Measurements from ENCODE around the gene APEH.

The APEH gene

DNA sequence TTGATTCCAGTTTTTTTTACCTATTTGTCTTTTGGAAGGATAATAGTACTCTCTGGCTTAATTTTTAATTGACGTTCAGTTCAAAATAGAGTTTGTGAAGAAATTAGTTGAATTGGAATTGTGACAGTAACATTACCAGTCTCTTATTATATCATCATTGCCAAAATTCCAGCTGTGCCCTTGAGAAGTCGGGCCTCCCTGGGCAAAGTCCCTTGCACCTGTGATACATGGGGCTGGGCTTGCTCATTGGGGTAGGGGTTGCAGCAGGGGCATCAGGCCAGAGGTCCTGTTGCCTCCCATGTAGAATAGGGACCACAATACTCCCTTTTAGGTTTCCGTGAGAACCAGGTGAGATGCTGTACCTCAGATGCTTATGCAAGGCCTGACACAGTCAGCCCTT lies 27.9 kb upstream of the APEH start:
- TF ChIP-seq CTCF (IDR thresholded peaks at IDR 0.05; ENCODE audit: low read depth, low read length) = no peak
- Histone ChIP-seq H3K36me3 (peaks cover 39% of the 10 kb centered on the region), H3K27ac (no peak overlapping the region), H3K4me3 (ENCODE audit: low read depth, low read length) (no peak overlapping the region), H3K27me3 (ENCODE audit: insufficient read depth, low read depth, severe bottlenecking) (no peaks in the 10 kb centered on the region), H3K9me3 (ENCODE audit: severe bottlenecking) (no peaks in the 10 kb centered on the region)
- no peak for DNase-seq

DNA sequence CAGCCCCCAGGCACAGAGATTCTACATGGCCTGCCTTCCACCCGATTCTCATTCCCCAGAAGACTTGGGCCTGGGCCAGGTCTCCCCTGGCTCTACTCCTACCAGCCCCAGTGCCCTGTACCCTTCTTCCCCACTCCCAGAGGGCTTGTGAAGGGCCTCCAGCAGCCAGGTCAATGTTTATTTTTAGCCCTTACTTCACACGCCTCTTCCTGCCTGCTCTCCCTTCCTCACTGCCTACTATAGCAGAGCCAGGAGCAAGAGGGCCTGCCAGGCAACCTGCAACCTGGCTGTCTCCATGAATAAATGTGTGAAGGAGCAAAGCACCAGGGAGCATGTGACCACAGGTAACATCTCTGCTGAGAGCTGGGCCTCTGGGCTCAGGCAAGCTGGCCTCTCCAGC lies 26.4 kb upstream of the APEH start:
- peaks cover 46% of the 10 kb centered on the region for H3K36me3 ChIP-seq
- H3K27me3 ChIP-seq (ENCODE audit: insufficient read depth, low read depth, severe bottlenecking) = no peaks in the 10 kb centered on the region
- no peaks in the 10 kb centered on the region for H3K9me3 ChIP-seq (ENCODE audit: severe bottlenecking)
- TF ChIP-seq CTCF (IDR thresholded peaks at IDR 0.05; ENCODE audit: low read depth, low read length) = no peak
- H3K27ac ChIP-seq = no peak overlapping the region
- H3K4me3 ChIP-seq (ENCODE audit: low read depth, low read length) = no peak overlapping the region
- DNase-seq = no peak

GRCh38 chr3:49648354-49649019 lies 25.7 kb upstream of the APEH start:
- Histone ChIP-seq H3K9me3 (ENCODE audit: severe bottlenecking) (no peaks in the 10 kb centered on the region), H3K4me3 (ENCODE audit: low read depth, low read length) (no peak overlapping the region), H3K27me3 (ENCODE audit: insufficient read depth, low read depth, severe bottlenecking) (no peaks in the 10 kb centered on the region), H3K27ac (no peak overlapping the region), H3K36me3 (peaks cover 47% of the 10 kb centered on the region)
- DNase-seq = no peak
- TF ChIP-seq CTCF (IDR thresholded peaks at IDR 0.05; ENCODE audit: low read depth, low read length) = no peak

GRCh38 chr3:49649576-49649975 lies 24.6 kb upstream of the APEH start:
- no peaks in the 10 kb centered on the region for H3K27me3 ChIP-seq (ENCODE audit: insufficient read depth, low read depth, severe bottlenecking)
- no peak for TF ChIP-seq CTCF (IDR thresholded peaks at IDR 0.05; ENCODE audit: low read depth, low read length)
- H3K36me3 ChIP-seq = peaks cover 49% of the 10 kb centered on the region
- DNase-seq = no peak
- no peaks in the 10 kb centered on the region for H3K9me3 ChIP-seq (ENCODE audit: severe bottlenecking)
- H3K4me3 ChIP-seq (ENCODE audit: low read depth, low read length) = no peak overlapping the region
- no peak overlapping the region for H3K27ac ChIP-seq

- Histone ChIP-seq H3K36me3 (peaks cover 46% of the 10 kb centered on the region), H3K9me3 (ENCODE audit: severe bottlenecking) (no peaks in the 10 kb centered on the region), H3K27me3 (ENCODE audit: insufficient read depth, low read depth, severe bottlenecking) (no peaks in the 10 kb centered on the region), H3K27ac (no peak overlapping the region), H3K4me3 (ENCODE audit: low read depth, low read length) (no peak overlapping the region)
- no peak for DNase-seq
- TF ChIP-seq CTCF (IDR thresholded peaks at IDR 0.05; ENCODE audit: low read depth, low read length) = no peak
Measured at GRCh38 chr3:49650177-49650576, 24.0 kb upstream of the APEH start.

- no peak for DNase-seq
- Histone ChIP-seq H3K27ac (no peak overlapping the region), H3K4me3 (ENCODE audit: low read depth, low read length) (no peak overlapping the region), H3K9me3 (ENCODE audit: severe bottlenecking) (no peaks in the 10 kb centered on the region), H3K36me3 (peaks cover 46% of the 10 kb centered on the region), H3K27me3 (ENCODE audit: insufficient read depth, low read depth, severe bottlenecking) (no peaks in the 10 kb centered on the region)
- TF ChIP-seq CTCF (IDR thresholded peaks at IDR 0.05; ENCODE audit: low read depth, low read length) = no peak
Measured at GRCh38 chr3:49650637-49651036, 23.5 kb upstream of the APEH start.
